Stimulated activated CD4-positive, alpha-beta T cell treated with anti-CD3 and anti-CD28 coated beads, Interleukin-4, amount 100 ng/mL, for 4 hours (primary cell): ENCODE results near the gene TBC1D22A.

Source experiments
- DNase-seq, 2 experiments: peaks; one replicate each; pipeline ENCODE4 v3.0.0-alpha.2; 2020

The TBC1D22A gene

DNA sequence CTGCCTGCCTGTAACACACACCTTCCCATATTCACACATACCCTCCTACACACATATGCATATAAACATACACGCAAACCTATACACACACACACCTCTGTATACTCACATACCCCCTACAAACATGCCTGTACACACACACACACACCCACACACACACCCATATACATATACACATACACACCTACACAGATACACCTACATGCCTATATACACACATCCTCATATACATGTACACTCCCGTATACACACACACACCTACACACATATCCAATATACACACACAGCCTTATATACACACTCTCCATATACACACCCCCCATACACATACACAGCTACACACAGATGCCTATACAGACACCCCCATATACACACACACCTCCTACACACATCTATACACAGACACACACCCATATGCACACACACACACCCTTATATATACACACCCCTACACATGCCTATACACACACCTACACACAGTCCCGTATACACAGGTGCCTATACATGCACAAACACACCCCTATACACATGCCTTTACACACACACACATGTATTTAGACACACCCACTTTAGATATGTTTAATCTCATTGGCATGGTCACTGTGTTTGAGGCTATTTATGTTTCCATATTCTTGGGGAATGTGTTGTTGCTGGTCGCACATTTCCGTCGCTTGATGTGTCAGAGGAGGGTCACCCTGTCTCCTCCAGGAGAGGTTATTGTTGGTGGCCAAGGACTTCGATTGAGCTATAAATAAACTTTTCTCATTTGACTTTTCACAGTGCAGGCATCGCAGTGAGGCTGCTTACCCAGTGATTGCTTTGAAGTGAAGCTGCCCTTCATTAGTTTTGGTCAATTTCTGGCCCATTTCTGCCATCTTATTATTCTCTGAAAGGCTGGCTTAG lies 243.3 kb downstream of the TBC1D22A start:
- no peak for DNase-seq

GRCh38 chr22:47006433-47006832 lies 244.0 kb downstream of the TBC1D22A start:
- no peak for DNase-seq

DNA sequence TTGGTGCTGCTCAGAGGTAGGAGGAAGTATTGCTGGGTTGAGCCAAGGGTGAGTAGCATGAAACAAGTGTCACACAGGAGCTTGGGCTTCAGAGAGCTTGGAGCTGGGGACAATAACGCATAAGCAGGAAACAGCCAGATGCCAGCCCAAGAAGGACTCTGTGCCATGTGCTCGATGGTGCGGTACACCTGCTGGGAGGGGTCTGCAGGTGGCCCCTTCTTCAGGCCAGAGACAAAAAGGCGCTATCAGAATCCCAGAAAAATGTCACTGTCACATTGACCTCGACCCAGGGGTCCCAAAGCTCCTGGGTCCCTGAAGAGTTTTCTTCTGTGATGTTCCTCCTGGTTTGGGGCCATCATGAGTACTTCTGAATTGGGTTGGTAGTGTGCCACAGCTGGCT lies 244.4 kb downstream of the TBC1D22A start:
- DNase-seq, result no peak

- no peak for DNase-seq
Measured at GRCh38 chr22:47007496-47007895, 245.0 kb downstream of the TBC1D22A start.

DNA sequence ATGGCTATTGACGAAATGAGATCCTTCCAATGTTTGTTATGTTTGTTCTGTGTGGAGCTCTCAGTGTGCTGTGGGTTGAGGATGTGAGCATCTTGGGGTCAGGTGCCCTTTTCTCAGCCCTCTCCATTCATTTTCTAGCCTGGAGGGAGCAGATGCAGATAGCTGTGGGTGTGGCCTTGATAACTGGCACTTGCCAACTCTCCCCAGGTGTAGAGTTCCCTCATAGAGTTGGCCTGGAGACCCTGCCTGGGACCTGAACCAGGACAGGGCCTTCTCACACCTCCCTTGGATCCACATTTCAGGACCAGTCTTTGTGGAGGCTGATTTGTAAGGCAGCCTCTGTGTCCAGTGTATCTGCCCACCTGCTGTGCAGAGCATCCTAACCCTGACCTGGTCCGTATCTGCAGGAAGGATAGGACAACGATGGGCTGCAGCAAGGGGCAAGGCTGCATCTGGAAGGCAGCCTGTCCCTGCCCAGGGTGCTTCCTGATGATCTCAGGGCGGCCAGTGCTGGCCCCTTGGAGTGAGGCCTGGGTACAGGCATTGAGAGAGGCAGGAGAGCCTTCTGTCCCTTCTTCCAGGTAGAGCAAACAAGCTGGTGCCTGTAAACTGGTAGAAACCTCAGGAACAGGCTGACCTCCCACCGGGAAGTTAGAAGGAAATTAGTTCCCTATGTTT lies 245.9 kb downstream of the TBC1D22A start:
- no peak for DNase-seq

DNA sequence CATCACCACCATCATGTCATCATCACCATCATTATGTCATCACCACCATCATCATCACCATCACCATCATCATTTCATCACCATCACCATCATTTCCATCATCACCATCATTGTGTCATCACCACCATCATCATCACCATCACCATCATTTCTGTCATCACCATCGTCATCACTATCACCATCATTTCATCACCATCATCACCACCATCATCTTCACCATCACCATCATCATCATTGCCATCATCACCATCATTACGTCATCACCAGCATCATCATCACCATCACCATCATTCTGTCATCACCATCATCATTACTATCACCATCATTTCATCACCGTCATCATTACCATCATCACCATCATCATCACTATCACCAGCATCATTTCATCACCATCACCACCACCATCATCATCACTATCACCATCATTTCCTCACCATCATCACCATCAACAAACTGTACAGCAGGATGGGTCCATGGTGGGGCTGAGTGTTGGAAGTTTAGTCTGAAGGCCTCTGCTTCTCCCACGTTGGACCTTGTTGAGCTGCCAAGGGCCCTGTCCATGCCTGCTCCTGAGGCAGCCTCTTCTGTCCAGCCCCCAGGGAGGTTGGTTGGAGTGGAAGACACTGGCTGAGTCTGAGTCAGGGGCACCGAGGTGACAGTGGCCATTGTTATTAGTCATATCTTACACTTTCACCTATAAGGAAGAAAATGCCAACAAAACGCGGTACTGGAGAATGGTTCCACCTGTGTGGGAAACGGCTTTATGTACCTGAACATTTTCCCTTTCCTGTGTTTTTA lies 247.1 kb downstream of the TBC1D22A start:
- DNase-seq, result no peak

DNA sequence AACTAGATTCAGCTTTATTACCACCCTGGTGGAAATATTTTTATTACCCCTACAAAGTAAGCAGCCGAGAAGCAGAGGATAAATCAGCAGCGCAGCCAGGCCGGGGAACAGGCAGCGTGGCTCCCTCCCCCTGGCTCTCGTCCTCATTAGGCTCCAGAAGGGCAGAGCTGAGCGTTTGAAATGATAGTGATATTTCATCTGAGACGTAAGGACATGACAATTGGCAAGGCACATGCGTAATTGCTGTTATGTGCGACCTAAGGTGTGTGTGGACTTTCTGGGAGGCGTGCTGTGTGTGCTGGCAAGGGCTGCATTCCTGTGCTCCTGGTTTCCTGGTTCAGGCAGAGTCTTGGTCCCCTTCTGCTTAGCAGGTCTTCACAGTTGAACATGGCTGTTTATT lies 247.8 kb downstream of the TBC1D22A start:
- no peak for DNase-seq

GRCh38 chr22:47011131-47011858 lies 248.8 kb downstream of the TBC1D22A start:
- no peak for DNase-seq

DNA sequence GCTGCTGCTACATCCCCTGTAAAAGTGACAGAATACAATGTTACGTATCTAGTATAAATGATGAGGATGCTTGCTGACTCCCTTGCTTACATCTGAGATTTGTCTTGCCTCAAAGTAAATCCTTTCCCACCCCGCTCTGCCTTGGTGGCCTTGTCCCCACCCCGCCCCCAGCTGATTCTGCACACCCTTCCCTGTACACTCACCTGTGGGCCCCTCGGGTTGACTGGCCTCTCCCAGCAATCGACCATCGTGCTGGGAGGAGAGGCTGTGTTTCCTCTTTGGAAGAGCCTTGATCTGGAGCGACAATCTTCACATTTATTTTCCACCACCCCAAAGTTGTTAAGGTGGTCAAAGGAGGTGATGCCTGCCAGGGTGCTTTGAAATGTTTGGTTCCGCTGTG lies 249.4 kb downstream of the TBC1D22A start:
- no peak for DNase-seq

GRCh38 chr22:47012589-47013370 lies 250.3 kb downstream of the TBC1D22A start:
- no peak for DNase-seq

GRCh38 chr22:47013861-47014635 lies 251.6 kb downstream of the TBC1D22A start:
- no peak for DNase-seq

- DNase-seq, result no peak
Measured at GRCh38 chr22:47014636-47015345, 252.3 kb downstream of the TBC1D22A start.

GRCh38 chr22:47015589-47016178 lies 253.2 kb downstream of the TBC1D22A start:
- DNase-seq, result no peak

DNA sequence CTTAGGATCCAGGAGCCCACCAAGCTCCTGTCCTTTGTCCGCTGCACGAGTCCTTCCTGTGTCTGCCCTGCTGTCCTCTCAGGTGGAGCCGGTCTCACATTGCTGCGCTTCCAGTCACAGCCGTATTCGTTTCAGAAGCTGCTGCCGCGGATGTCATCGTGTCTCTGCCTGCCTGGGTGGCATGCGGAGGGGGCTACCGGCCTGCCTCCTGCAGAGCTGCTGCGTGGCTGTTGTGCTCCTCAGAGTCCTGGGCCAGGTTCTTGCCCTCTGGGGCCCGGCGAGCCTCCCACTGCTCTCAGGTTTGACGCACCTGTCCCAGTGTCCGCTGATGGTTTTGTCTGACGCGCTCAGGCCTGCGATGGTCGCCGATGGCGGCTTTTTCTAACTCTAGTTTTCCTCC lies 254.2 kb downstream of the TBC1D22A start:
- DNase-seq, result no peak

- DNase-seq, result no peak
Measured at GRCh38 chr22:47017245-47017644, 254.8 kb downstream of the TBC1D22A start.

DNA sequence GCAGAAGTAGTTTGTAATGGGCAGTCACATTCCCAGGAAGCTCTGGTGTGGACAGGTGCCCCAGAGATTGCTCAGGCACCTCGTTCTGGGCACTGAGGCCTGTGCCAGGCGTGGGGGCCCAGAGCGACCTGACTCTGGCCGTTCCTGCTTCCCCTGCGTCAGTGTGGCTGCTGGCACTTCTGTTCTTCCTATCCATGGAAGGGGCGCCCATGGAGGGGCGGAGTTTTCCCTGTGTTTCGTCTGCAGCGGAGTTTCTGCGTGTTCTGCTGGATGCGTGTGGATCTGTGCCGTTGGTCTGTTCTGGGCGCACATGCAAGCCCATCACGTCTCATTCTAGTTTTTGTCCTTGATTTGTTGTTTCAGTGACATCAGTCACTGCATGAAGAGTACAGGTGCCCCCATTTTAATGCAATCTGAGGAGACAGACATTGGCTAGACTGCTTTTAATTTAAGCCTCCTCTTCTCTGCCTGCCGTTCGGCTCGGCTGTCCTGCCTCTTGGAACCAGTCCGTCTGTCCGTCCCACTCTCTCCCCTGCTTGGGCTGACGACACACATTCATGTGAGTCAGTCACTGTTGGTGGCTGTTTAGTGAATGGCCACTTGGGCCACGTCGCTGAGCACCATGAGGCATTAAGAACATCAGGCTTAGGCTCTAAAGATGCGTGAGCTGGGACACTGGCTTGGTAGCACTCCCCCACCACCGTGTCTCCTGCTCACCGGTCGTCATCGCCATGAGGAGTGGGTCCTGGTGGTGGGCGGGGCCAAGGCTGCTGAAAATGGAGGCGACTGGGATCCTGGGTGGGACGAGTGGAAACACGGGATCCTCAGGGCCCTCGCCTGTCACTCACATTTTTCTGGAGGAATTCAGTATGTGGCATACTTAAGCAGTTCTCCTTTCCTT lies 255.8 kb downstream of the TBC1D22A start:
- no peak for DNase-seq

GRCh38 chr22:47019012-47019790 lies 256.8 kb downstream of the TBC1D22A start:
- no peak for DNase-seq

DNA sequence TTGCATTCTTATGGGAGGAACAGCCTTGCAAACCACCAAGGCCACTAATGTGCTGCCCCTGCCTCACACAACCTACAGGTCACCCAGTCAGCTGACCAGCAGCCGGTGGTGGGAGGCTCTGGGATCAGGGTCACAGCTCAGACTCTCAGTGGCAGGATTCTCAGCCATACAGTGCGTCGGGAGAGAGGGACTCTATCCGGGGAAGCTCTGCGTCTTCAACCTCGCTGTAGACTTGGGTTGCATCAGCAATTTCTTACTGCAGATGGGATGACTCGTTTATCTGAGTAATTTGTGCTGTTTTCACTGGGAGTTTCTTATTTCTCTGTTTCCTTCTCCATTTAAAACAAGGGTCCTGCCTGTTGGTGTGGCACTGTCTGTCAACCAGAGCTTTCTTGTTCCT lies 257.7 kb downstream of the TBC1D22A start:
- no peak for DNase-seq
